Adrenal gland (tissue), 12 donors: ENCODE results near the gene PCDHGC5. TPM values are rescaled to one million over a fixed set of nuclear protein-coding genes. Genes with fewer than 3 reads are reported as not detected.

Experiments used
- DNase-seq, 7 donors: peaks; one replicate each; pipeline ENCODE4 v3.0.0-alpha.2; 2019 to 2020
- H3K27ac ChIP-seq, 5 donors: fragments of 200-600 bp; sonication (generic) in 4 of 5; 1 replicate in 3 of 5; 2 replicates in 2 of 5; pipeline versions ENCODE4 v1.5.1 to v1.8.0; 2016 to 2020; ENCODE audit warnings: mild to moderate bottlenecking in 1 of 5
- H3K27me3 ChIP-seq: fragments of 200-600 bp; 2 replicates; pipeline ENCODE4 v1.8.0; 2021
- H3K36me3 ChIP-seq, 2 donors: fragments of 200-600 bp; replicated peaks in 1 of 2; 1 replicate in 1 of 2; 2 replicates in 1 of 2; pipeline versions ENCODE4 v1.5.1 to v1.8.0; 2018 to 2022
- H3K4me1 ChIP-seq, 2 donors: fragments of 200-600 bp; replicated peaks in 1 of 2; 1 replicate in 1 of 2; 2 replicates in 1 of 2; pipeline versions ENCODE4 v1.5.1 to v1.8.0; 2018 to 2021
- H3K4me3 ChIP-seq, 4 donors: fragments of 200-600 bp; sonication (generic) in 3 of 4; one replicate each; pipeline ENCODE4 v1.5.1; 2016 to 2018
- H3K9me3 ChIP-seq, 3 donors: fragments of 200-600 bp; sonication (generic) in 1 of 3; replicated peaks in 1 of 3; 1 replicate in 2 of 3; 2 replicates in 1 of 3; pipeline versions ENCODE4 v1.5.1 to v1.8.0; 2016 to 2021
- POLR2A ChIP-seq, 2 donors: fragments of 450-650 bp; IDR thresholded peaks; one replicate each; pipeline ENCODE4 v1.6.1; 2017; ENCODE audit warnings: antibody characterized with exemption in 2 of 2, mild to moderate bottlenecking in 2 of 2, moderate library complexity in 1 of 2
- WGBS, 4 donors: extraction: QIAGEN DNeasy Blood & Tissue Kit in 2 of 4; methylation state at CpG; one replicate each; pipeline versions ENCODE4 v1.1.5 to v1.1.7; 2013 to 2017; 5-methylcytosine and 5-hydroxymethylcytosine counted together
- intact Hi-C, 2 donors: fragments of 100-400 bp; cut with DNase I; formaldehyde crosslinking; loops; one replicate each; pipeline versions ENCODE4 v1.14.1 to v1.15.0; 2022 to 2023
- polyA plus RNA-seq, 3 donors: library from polyadenylated mRNA; stranded (reverse); fragments of 200-250 nt in 2 of 3; fragments of 350-450 nt in 1 of 3; fragmentation: Illumina TruSeq in 1 of 3; extraction: RNeasy Lipid Tissue Mini Kit (QIAGEN cat#74804) in 1 of 3; gene quantifications; one replicate each; pipeline ENCODE4 v1.2.3, GENCODE V29; 2013 to 2014
- total RNA-seq, 9 donors: library from RNA; depleted of rRNA in 4 of 9; stranded (reverse); fragments of >200 nt in 4 of 9; fragments of 120-200 nt in 1 of 9; fragmentation: NEBNext Ultra II Directional in 1 of 9; extraction: Animal tissue kit (Norgen Biotek cat#: 25700) in 1 of 9; gene quantifications; one replicate each; pipeline versions ENCODE4 v1.1.0 to v1.2.4, GENCODE V29; 2013 to 2023
- TF ChIP-seq, protein P1 (sequence below), 6 experiments: fragments of 450-650 bp in 4 of 6; fragments of 200-600 bp in 2 of 6; sonication (generic) in 1 of 6; IDR thresholded peaks; 1 replicate in 5 of 6; 2 replicates in 1 of 6; pipeline versions ENCODE4 v1.5.1 to v1.8.0; 2016 to 2021; ENCODE audit warnings: antibody characterized with exemption in 6 of 6, mild to moderate bottlenecking in 2 of 6, moderate library complexity in 1 of 6
- donor health status: healthy with polysubstance abuse.
- donor health status: Bipolar disorder and iron deficiency.
- donor health status: DM: yes; HTN: yes; CAD: no.
- donor health status: DM: no; HTN: no; CAD: no.
- donor health status: DM: no; HTN: no; CAD: no.
- donor health status: DM: yes; HTN: yes; CAD: no.

The PCDHGC5 gene
- total and polyA plus RNA-seq, 12 donors = 0.10 to 5.2 (median 2.1) TPM

DNA sequence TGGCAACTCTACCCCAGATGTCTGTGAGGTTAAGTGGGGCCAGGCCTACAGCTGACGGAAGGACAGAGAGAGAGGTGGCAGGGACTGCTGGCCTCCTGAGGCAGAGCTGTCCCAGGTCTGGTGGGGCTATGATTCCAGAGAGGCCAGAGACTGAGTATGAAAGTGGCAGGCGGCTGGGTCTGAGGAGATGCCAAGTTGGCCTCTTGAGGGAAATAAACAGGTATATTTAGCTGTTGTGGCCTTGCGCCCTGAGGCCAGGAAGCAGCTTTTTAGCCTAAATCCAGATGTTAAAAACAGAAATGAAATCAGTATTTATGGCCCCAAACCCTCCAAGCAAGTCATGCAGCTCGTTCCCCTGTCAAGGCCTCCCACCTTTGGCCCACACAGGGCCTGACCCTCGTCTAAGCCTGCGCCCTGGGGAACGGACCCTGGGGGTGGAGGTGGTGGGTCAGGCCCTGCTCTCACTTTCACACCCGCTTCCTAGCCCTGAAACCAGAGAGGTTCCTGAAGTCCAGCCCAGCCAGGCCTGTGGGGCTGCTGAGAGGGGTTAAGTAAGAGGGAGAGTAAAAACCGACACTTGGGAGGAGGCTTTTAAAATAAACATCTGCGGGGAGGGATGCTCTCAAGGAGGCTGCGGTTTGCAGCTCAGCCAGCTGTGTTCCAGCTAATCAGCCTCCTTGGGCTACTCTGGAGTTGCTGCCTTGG is 18.7 kb downstream of the PCDHGC5 start:
- TF ChIP-seq, protein P1, sequence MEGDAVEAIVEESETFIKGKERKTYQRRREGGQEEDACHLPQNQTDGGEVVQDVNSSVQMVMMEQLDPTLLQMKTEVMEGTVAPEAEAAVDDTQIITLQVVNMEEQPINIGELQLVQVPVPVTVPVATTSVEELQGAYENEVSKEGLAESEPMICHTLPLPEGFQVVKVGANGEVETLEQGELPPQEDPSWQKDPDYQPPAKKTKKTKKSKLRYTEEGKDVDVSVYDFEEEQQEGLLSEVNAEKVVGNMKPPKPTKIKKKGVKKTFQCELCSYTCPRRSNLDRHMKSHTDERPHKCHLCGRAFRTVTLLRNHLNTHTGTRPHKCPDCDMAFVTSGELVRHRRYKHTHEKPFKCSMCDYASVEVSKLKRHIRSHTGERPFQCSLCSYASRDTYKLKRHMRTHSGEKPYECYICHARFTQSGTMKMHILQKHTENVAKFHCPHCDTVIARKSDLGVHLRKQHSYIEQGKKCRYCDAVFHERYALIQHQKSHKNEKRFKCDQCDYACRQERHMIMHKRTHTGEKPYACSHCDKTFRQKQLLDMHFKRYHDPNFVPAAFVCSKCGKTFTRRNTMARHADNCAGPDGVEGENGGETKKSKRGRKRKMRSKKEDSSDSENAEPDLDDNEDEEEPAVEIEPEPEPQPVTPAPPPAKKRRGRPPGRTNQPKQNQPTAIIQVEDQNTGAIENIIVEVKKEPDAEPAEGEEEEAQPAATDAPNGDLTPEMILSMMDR (IDR thresholded peaks at IDR 0.05) = no peak
- no peak for TF ChIP-seq POLR2A (IDR thresholded peaks at IDR 0.05)
- H3K27ac ChIP-seq = peak overlapping the region in 4 of 5 donors; percentile 23 to 95 (median 94)
- H3K27me3 ChIP-seq = no peaks in the 10 kb centered on the region
- H3K4me3 ChIP-seq = no peak overlapping the region
- peaks cover 0 to 39% of the 10 kb centered on the region in 2 donors for H3K36me3 ChIP-seq
- WGBS, 4 donors = 53 to 67% (median 65%) methylated on average over 11 of the region's 11 CpGs
- intact Hi-C loops = no loop called here
- peaks cover 15 to 32% of the 10 kb centered on the region in 2 donors for H3K4me1 ChIP-seq
- peak in 1 of 7 donors; percentile 62 for DNase-seq
- H3K9me3 ChIP-seq = no peaks in the 10 kb centered on the region

DNA sequence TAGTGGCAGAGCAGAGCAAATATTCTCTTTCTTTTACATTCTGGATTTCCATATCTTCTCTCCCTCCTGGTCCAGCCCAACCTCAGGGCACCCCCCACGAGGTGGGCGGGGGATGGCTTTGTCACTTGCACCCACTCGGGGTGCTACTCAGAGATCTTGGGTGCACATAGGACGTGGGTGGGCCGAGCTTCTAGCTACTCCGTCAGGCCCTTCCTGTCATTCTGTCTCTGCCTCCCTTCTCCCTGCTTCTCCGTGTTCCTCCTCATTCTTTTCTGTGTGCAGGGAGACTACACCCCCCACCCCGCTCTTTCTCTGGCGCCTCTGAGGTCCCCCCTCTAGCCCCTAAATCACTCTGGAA is 19.5 kb downstream of the PCDHGC5 start:
- DNase-seq = peak in 1 of 7 donors; percentile 52
- Histone ChIP-seq H3K27ac (peak overlapping the region; percentile 78 to 95 (median 93)), H3K4me3 (peak overlapping the region in 2 of 4 donors; percentile 21 to 44), H3K9me3 (no peaks in the 10 kb centered on the region), H3K36me3 (peaks cover 0 to 33% of the 10 kb centered on the region in 2 donors), H3K4me1 (peaks cover 15 to 32% of the 10 kb centered on the region in 2 donors), H3K27me3 (no peaks in the 10 kb centered on the region)
- 26 to 51% (median 36%) methylated on average over 9 of the region's 9 CpGs for WGBS, 4 donors
- no peak for TF ChIP-seq POLR2A (IDR thresholded peaks at IDR 0.05)
- TF ChIP-seq, protein P1 (IDR thresholded peaks at IDR 0.05) = no peak
- intact Hi-C loops = no loop called here

DNA sequence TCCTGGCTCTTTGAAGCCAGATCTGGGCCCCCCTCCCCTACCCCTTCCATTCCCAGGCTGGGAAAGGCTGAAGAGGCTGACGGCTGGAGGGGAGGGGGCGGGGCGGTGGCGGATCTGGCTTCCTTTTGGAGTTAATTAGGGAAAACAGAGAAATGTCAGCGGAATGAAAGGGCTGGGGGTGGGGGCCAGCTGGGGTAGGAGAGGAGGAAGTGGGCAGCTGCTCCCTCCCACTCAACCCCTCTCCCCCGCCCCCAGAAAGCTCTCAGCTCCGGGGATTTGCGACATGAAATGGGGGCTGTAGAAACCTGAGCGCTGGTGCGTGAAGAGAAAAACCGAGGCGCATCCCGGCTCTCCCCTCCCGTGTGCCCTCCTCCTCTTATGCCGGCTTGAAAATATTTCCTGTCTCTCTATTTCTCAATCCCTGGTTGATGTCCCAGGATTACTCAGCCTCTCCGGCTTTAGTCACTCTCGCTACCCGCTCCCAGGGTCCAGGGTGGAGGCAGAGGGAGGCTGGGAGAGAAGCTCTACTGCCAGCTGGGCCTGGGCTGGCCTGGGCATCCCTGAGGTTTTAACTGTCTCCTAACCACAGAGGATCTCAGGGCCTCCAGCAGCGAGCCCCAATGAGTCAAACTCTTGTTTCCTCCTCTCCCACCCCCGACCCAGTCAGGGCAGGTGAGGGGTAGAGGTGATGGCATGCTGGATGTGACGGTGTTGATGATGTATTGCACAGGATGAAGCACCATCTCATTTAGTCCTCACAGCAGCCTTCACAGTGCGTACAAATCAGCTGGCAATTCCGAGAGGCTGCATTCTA is 20.1 kb downstream of the PCDHGC5 start:
- Histone ChIP-seq H3K9me3 (no peaks in the 10 kb centered on the region), H3K27ac (peak overlapping the region; percentile 78 to 95 (median 93)), H3K4me3 (peak overlapping the region in 2 of 4 donors; percentile 21 to 44), H3K36me3 (peaks cover 0 to 33% of the 10 kb centered on the region in 2 donors), H3K4me1 (peaks cover 17 to 35% of the 10 kb centered on the region in 2 donors), H3K27me3 (no peaks in the 10 kb centered on the region)
- 18 to 24% (median 22%) methylated on average over 9 to 23 of the region's 23 CpGs for WGBS, 4 donors
- peak in 1 of 2 donors; percentile 69 for TF ChIP-seq POLR2A (IDR thresholded peaks at IDR 0.05)
- TF ChIP-seq, protein P1 (IDR thresholded peaks at IDR 0.05) = no peak
- intact Hi-C loops = no loop called here
- DNase-seq = peak; percentile 67 to 91 (median 83)

DNA sequence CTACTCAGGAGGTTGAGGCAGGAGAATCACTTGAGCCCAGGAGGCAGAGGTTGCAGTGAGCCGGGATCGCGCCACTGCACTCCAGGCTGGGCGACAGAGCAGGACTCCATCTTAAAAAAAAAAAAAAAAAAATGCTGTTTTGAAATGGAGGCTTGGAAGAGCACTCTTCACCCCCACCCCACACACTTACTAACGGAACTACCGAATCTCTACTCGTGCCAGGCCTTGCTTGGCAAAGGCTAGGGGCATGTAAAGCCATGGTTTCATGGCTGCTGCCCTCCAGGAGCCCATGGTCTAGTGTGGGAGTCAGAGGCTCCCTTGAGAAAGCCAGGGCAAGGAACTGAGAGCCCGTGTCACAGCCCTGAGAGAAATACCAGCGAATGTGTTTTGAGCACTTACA is 21.3 kb downstream of the PCDHGC5 start:
- no peaks in the 10 kb centered on the region for H3K9me3 ChIP-seq
- intact Hi-C loops = no loop called here
- H3K27me3 ChIP-seq = no peaks in the 10 kb centered on the region
- H3K4me3 ChIP-seq = no peak overlapping the region
- peak in 1 of 7 donors; percentile 31 for DNase-seq
- 87 to 95% (median 94%) methylated on average over 9 of the region's 9 CpGs for WGBS, 4 donors
- peaks cover 0 to 33% of the 10 kb centered on the region in 2 donors for H3K36me3 ChIP-seq
- peaks cover 28 to 46% of the 10 kb centered on the region in 2 donors for H3K4me1 ChIP-seq
- peak overlapping the region in 3 of 5 donors; percentile 93 to 95 (median 94) for H3K27ac ChIP-seq
- TF ChIP-seq, protein P1 (IDR thresholded peaks at IDR 0.05) = no peak
- TF ChIP-seq POLR2A (IDR thresholded peaks at IDR 0.05) = no peak
